B cell (primary cell): ENCODE data around the gene GCN1. TPM values are rescaled to one million over a fixed set of nuclear protein-coding genes. Genes with fewer than 3 reads are reported as not detected.

ENCODE experiments used
- ATAC-seq: fragments of 200-7000 bp; cut with Tn5 transposase; one replicate; pipeline ENCODE4 v1.10.0; 2021; ENCODE audit warnings: low read depth, mild to moderate bottlenecking, moderate number of reproducible peaks, moderate library complexity
- CTCF ChIA-PET: fragments of 350-600 bp; sonication (Branson Sonifier 250); formaldehyde crosslinking; loops from one replicate; lab custom pipeline; 2021; ENCODE audit warnings: antibody characterized with exemption, inconsistent platforms; lab: Charles Lee
- POLR2A ChIA-PET: fragments of 350-600 bp; sonication (Branson Sonifier 250); formaldehyde crosslinking; loops from one replicate; lab custom pipeline; 2021; ENCODE audit warnings: antibody characterized with exemption; lab: Charles Lee
- DNase-seq: peaks from one replicate; pipeline ENCODE4 v3.0.0; 2013
- H2AFZ ChIP-seq: 2 replicates; pipeline ENCODE4 v1.6.1; 2012; ENCODE audit warnings: mild to moderate bottlenecking, low read depth, low read length; ENCODE audit not compliant: insufficient read depth, poor library complexity, severe bottlenecking
- H3K27ac ChIP-seq, 2 donors: 1 replicate in 1 of 2; 2 replicates in 1 of 2; pipeline ENCODE4 v1.5.1; 2012 to 2013; ENCODE audit warnings: low read length in 2 of 2, mild to moderate bottlenecking in 2 of 2, moderate library complexity in 1 of 2
- H3K27me3 ChIP-seq, 4 experiments: fragments of 200-600 bp in 1 of 4; sonication (generic) in 1 of 4; replicated peaks in 1 of 4; 1 replicate in 2 of 4; 2 replicates in 2 of 4; pipeline versions ENCODE4 v1.6.1 to v1.7.0; 2013 to 2016; ENCODE audit warnings: low read length in 3 of 4, mild to moderate bottlenecking in 2 of 4, mixed read lengths in 1 of 4, moderate library complexity in 1 of 4; ENCODE audit not compliant: insufficient read depth in 4 of 4, control insufficient read depth in 3 of 4; ENCODE audit errors: control extremely low read depth in 1 of 4
- H3K36me3 ChIP-seq, 2 experiments: replicated peaks in 1 of 2; 1 replicate in 1 of 2; 2 replicates in 1 of 2; pipeline versions ENCODE4 v1.6.1 to v1.7.1; 2013; ENCODE audit warnings: low read length in 1 of 2; ENCODE audit not compliant: insufficient read depth in 2 of 2, control insufficient read depth in 1 of 2; ENCODE audit errors: control extremely low read depth in 1 of 2, extremely low read depth in 1 of 2
- H3K4me1 ChIP-seq, 2 donors: fragments of 200-600 bp in 1 of 2; sonication (generic) in 1 of 2; 1 replicate in 1 of 2; 2 replicates in 1 of 2; pipeline versions ENCODE4 v1.5.1 to v1.6.1; 2013 to 2017; ENCODE audit warnings: low read length in 2 of 2; ENCODE audit not compliant: control insufficient read depth in 2 of 2, insufficient read depth in 2 of 2
- H3K4me2 ChIP-seq: replicated peaks from 2 replicates; pipeline ENCODE3; 2012; ENCODE audit warnings: mild to moderate bottlenecking, low read depth, low read length; ENCODE audit not compliant: poor library complexity, severe bottlenecking
- H3K4me3 ChIP-seq, 5 experiments: fragments of 200-600 bp in 1 of 5; sonication (generic) in 1 of 5; 1 replicate in 3 of 5; 2 replicates in 2 of 5; pipeline versions ENCODE4 v1.5.1 to v1.7.0; 2011 to 2016; ENCODE audit warnings: low read length in 4 of 5, mild to moderate bottlenecking in 4 of 5, low read depth in 2 of 5, control low read depth in 1 of 5, moderate library complexity in 1 of 5; ENCODE audit not compliant: insufficient read depth in 1 of 5; ENCODE audit errors: control extremely low read depth in 1 of 5, extremely low read depth in 1 of 5
- H3K79me2 ChIP-seq: fragments of 200-600 bp; sonication (generic); one replicate; pipeline ENCODE4 v1.6.0; 2016; ENCODE audit warnings: low read length; ENCODE audit not compliant: control insufficient read depth, insufficient read depth
- H3K9ac ChIP-seq: fragments of 200-600 bp; sonication (generic); 2 replicates; pipeline ENCODE4 v1.6.1; 2017; ENCODE audit warnings: mild to moderate bottlenecking, low read length, moderate library complexity
- H3K9me3 ChIP-seq, 3 donors: one replicate each; pipeline versions ENCODE4 v1.6.1 to v1.7.1; 2013; ENCODE audit warnings: low read length in 2 of 3; ENCODE audit not compliant: control insufficient read depth in 2 of 3, insufficient read depth in 1 of 3; ENCODE audit errors: control extremely low read depth in 1 of 3
- H4K20me1 ChIP-seq: 2 replicates; pipeline ENCODE4 v1.6.0; 2012; ENCODE audit warnings: mild to moderate bottlenecking, low read length; ENCODE audit not compliant: insufficient read depth, control insufficient read depth, poor library complexity, severe bottlenecking
- H3K27ac Mint-ChIP-seq: one replicate; pipeline ENCODE4 v1.8.0; 2021; ENCODE audit warnings: mixed read lengths
- H3K27me3 Mint-ChIP-seq: one replicate; pipeline ENCODE4 v1.8.0; 2021; ENCODE audit warnings: mixed read lengths
- H3K4me1 Mint-ChIP-seq: one replicate; pipeline ENCODE4 v1.8.0; 2021; ENCODE audit warnings: mixed read lengths
- H3K4me3 Mint-ChIP-seq: one replicate; pipeline ENCODE4 v1.8.0; 2021; ENCODE audit warnings: mixed read lengths
- H3K9me3 Mint-ChIP-seq: one replicate; pipeline ENCODE4 v1.8.0; 2022; ENCODE audit warnings: mixed read lengths; ENCODE audit not compliant: insufficient read depth
- CTCF ChIP-seq: fragments of 200-600 bp; IDR thresholded peaks from one replicate; pipeline ENCODE4 v1.8.0; 2022; ENCODE audit warnings: antibody characterized with exemption, mild to moderate bottlenecking
- EZH2 ChIP-seq: IDR thresholded peaks from 2 replicates; pipeline ENCODE4 v1.6.1; 2012; ENCODE audit warnings: borderline replicate concordance, low read depth, mild to moderate bottlenecking, moderate library complexity, low read length; ENCODE audit not compliant: insufficient read depth, poor library complexity, severe bottlenecking
- WGBS: methylation state at CpG from one replicate; pipeline ENCODE4 v1.1.5; 2013; ENCODE audit warnings: missing lambda C conversion rate; ENCODE audit not compliant: insufficient coverage; 5-methylcytosine and 5-hydroxymethylcytosine counted together
- intact Hi-C: fragments of 100-400 bp; cut with micrococcal nuclease; formaldehyde crosslinking; loops from one replicate; pipeline ENCODE4 v1.10.0; 2022
- polyA plus RNA-seq: library from polyadenylated mRNA; depleted of rRNA; stranded (reverse); fragments of >200 nt; gene quantifications from 2 replicates; pipeline ENCODE4 v1.2.3, GENCODE V29; 2012
- total RNA-seq, 2 donors: library from RNA; stranded (reverse); fragments of 120-200 nt in 1 of 2; gene quantifications; 1 replicate in 1 of 2; 2 replicates in 1 of 2; pipeline versions ENCODE4 v1.2.3 to v1.2.4, GENCODE V29; 2013 to 2022

The GCN1 gene
- total and polyA plus RNA-seq, 2 donors (not counting 1 experiment from before 2014, with no cell fraction given) = 41.3 to 127 TPM

DNA sequence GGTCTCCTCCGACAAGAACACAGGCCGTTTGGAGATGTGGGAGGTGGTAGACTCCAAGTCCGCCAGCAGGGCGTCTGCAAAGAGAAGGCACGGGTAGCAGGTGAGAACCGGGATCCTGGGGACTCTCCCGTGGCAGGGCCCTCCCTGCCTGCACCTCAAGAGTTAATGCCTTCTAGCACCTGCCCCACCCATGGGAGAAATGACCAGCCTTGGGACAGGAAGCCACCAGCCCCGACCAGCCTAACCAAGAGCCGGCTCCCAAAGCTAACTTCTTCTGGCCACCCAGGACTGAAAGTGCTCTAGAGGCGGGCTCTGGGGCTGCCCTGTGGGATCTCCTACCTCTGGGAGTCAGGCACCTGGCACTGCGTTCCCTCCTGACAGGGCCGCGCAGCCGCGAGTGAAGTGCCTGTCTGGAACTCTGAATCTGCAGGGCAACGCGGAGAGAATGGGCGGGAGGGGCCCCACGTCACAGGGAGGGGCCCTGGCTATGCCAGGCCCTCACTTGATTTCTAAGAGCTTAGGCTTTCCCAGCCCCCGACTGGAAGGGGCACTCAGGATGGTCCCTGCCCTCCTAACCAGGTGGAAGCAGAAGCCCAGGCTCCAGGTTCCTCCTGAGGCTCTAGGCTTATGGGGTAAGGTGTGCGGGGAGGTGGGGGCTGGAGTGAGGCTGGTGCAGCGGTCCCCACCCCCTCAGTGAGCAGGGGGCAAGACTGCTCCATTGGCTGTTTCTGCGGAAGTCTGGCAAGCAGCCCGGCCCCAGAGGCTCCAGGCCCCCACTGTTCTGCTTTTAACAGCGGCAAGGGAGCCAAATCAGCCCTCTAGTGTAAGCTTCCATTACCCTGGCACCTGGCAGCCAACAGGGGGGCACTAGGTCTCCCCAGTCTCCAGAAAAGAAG, 30.0 kb upstream of the GCN1 start:
- no peak overlapping the region for H2AFZ ChIP-seq
- H3K79me2 ChIP-seq = peaks cover under 1% of the 10 kb centered on the region
- Mint-ChIP-seq H3K9me3 (no peaks in the 10 kb centered on the region), H3K27me3 (peaks cover 20% of the 10 kb centered on the region), H3K4me3 (no peak overlapping the region), H3K4me1 (peaks cover 29% of the 10 kb centered on the region), H3K27ac (no peak overlapping the region)
- H3K36me3 ChIP-seq = no peaks in the 10 kb centered on the region
- peaks cover 0 to 52% (median 17%) of the 10 kb centered on the region in 4 experiments for H3K27me3 ChIP-seq
- H3K4me3 ChIP-seq = no peak overlapping the region
- CTCF ChIA-PET = interaction anchor here (1.5 to 11.5 kb wide), 3 partner anchors 24 to 41 kb away, joined by 10 to 313 read pairs (median 54); partner anchors contain the start of genes PXN and RPLP0
- POLR2A ChIA-PET = interaction anchor here (1.0 kb wide), 1 partner anchor 41 kb away, joined by 4 read pairs; the partner anchor contains the start of gene PXN
- H3K4me2 ChIP-seq = peak overlapping the region; percentile 31
- WGBS = 18% methylated on average over 21 of the region's 25 CpGs
- H3K4me1 ChIP-seq = peaks cover 36 to 37% of the 10 kb centered on the region in 2 donors
- H3K27ac ChIP-seq = no peak overlapping the region
- no peak overlapping the region for H3K9ac ChIP-seq
- ATAC-seq = no peak
- TF ChIP-seq EZH2 (no peak), CTCF (no peak)
- intact Hi-C loops = no loop called here
- DNase-seq = peak; percentile 48
- H3K9me3 ChIP-seq = peaks cover 0 to 8% (median 0%) of the 10 kb centered on the region in 3 donors
- no peaks in the 10 kb centered on the region for H4K20me1 ChIP-seq
